GM11168 (cell line): ENCODE results near the gene DLGAP4.

ENCODE experiments used
- in situ Hi-C: fragments of 300-500 bp; cut with MboI; formaldehyde crosslinking; loops from one replicate; pipeline ENCODE4 v1.12.0; 2022; ENCODE audit warnings: low sequenced_read_pairs; ENCODE audit not compliant: unreplicated experiment

DLGAP4 gene

DNA sequence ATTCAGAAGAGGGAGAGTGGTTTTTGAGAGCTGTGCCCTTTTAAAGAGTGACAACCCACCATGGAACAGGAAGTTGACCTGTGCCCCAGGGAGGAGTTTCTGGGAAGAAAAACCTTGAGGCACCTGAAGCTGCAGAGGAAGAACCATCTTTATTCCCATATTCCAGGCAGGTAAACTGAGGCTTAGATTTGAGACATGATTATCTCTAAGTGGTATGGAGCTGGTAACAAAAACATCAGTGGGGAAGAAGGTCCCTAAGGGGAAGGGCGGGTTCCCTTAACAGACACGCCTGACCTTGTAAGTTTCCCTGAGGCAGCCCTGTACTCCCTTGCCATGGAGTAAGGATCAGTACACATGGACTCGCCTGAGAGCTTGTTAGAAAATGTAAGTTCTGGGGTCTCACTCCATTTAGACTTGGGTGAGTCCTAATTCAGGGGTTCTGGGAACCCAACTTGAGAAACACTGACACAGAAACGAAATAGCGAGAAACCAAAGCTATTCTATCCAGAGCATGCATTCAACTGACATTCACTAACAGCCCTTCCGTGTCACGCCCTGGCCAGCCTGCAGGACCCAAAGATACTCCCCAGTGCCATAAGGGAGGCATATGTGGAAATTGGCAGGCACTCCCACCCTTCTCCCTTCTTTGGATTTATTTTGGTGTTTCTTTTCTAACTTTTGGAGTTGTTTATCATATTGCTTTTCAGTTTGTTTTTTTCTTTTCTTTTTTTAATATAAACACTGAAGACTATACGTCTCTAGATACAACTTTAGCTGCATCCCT, 90.9 kb downstream of the DLGAP4 start:
- in situ Hi-C loops: no loop called here

DNA sequence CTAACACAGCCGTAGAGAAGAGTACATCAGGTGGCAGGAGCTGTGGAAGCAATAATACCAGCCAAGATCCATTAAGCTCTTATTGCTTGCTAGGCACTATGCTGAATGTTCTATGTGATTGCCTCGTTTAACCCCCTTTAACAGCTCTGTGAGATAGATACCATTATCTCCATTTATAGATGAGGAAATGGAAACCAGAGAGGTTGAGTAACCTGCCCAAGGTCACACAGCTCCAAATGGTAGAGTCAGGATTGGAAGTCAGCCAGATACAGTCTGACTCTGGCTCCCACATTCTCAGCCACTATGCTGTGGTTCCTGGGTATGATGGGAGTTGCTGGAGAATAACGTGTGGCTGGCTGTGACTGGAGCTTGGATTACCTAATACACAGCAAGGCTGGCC, 92.4 kb downstream of the DLGAP4 start:
- in situ Hi-C loops: no loop called here

DNA sequence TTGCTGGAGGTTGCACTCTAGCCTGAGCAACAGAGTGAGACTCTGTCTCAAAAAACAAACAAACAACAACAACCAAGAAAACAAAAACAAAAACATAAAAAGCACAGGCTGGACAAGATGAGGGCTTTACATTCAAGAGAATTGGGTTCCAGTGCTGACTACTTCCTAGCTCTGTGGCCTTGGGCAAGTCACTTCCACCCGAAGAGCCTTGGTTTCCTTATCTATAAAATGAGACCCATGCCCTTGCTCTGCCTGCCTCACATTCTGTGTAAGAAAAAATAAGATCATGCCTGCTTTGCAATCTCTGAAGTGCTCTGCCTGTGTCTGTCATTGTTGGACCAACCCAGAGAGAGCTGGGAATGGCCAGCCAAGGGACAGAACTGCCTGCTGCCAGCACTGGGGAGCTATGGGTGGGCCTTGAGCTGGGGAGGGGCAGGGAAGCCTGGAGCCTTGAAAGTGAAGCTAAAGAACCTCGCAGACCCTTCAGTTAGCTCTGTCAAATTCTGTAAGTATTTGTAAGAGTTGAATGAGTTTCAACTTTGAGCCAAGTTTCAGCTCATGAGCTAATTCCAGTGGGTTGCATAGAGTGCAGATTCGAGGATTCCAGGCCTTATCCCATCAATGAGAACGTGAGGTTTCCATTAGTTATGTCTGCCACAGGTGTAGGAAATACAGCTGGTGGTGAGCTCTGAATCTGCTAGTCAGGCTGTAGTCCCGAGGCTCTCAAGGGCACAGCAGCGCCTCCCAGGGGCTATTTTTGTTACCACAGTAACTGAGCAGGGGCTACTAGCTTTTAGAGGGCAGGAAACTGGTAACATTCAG, 93.2 kb downstream of the DLGAP4 start:
- in situ Hi-C loops: no loop called here

DNA sequence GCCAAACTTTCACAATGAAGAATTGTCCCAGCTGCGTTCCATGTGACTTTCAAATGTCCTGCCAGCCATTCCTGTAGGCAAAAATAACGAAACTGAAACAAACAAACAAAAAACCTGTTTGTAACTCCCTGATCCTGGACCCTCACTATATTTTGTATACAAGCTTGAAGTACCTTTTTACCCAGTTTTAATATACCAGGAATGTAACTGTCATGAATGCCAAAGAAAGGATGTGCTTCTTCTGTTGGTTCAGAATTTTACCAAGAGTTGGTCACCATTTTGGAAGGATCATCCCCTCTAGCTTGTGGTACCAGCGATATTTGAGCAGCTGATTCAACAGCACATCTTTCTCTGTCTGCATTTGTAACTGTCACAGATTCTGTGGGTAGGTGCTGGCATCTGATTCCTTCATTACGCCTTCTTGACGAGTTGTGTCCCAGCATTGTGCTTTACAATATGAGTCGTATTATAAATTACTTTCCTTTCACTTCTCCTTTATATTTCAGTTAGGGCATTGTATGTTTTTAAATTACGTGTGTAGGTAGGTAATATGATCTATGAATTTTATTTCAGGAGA, 93.9 kb downstream of the DLGAP4 start:
- in situ Hi-C loops: no loop called here

DNA sequence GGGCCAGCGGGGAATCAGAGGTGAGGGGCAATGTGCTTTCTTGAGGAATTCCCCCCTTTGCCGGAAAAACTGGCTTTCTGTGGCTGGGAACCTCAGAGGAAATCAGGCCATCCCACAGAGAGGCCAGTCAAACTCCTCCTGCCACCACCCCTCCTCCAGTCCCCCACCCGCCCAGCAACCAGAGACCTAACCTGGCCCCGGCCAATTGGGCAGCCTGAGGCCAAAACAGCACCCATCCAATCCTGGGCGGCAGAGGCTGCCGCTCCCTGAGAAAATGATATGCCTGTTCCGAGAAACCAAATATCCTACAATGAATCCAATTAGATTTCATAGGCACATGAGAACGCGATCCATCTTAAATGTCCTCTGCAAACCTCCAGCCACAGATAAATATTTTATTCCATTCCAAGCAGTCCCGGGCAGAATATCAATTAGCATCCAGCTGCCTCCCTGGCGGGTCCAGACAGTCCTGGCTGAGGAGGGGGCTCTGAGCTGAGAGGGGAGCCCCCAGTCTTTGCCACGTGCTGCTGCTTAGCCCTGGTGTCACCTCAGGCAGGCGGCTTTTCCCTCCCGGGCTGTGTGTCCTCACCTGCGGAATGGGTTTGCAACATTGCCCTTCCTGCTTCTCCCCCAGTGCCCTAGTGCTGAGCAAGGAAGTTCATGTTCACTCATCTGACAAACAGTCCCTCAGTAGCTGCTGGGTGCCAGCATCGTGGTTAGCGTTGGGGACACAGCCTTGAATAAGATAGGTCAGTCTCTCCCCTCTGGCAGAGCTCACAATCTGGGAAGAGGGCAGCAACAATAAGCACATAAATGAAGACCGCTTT, 95.0 kb downstream of the DLGAP4 start:
- in situ Hi-C loops: no loop called here

DNA sequence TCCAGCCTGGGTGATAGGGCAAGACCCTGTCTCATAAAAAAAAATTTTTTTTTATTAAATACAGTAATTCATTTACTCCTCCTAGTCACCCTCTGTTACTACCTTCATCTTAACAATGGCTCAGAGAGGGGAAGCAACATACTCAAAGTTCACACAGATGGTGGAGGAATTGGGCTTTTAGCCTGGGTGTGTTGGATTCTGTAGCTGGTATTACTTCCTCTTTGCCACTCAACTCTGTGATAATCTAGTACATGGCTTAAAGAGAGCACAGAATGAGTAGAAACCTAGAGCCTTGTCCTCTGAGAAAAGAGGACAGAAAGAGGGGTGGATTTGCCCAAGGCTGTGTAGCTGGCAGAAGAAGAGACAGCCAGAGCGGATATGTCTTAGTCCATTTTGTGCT, 96.6 kb downstream of the DLGAP4 start:
- in situ Hi-C loops: no loop called here

DNA sequence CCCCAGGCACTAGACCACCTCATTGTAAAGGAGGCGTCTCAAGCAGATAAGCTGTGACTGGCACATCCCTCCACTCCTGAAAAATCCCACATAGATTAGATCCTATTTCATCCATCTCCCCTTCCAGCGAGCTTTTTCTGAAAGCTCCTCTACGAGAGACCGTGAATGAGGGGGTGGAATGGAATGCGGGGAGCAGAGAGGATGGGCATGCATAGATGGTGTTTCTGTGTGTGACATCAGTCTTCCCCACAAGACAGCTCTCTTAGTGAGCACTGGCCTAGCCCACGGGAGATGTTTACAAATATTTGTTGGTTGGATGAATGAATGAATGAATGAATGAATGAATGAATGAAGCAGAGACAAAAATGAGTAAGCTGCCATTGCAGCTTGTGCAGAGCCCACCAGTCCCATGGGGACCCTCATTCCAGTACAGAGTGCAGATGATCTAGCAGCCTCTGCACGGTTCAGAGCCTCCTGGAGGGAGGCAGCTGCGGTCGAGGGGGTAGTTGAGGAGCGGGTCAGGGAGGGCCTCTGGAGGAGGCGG, 98.4 kb downstream of the DLGAP4 start:
- in situ Hi-C loops: no loop called here

DNA sequence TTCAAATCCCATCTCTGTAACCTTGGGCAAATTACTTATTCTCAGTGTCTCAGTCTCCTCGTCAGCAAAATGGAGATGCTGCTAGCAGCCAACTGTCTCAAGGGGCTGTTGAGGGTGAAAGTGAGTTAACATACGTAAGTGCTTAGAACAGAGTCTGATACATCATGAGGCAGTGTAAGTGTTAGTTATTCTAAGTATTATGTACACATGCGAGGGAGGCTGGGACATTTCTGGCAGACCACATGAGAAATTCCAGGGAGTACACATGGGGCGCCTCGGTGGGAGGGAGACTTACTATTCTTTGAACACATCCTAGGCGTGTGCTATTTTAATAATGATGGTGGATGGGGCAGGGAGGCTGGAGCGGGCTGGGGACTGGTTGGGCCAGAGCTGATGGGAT, 99.1 kb downstream of the DLGAP4 start:
- in situ Hi-C loops: no loop called here

DNA sequence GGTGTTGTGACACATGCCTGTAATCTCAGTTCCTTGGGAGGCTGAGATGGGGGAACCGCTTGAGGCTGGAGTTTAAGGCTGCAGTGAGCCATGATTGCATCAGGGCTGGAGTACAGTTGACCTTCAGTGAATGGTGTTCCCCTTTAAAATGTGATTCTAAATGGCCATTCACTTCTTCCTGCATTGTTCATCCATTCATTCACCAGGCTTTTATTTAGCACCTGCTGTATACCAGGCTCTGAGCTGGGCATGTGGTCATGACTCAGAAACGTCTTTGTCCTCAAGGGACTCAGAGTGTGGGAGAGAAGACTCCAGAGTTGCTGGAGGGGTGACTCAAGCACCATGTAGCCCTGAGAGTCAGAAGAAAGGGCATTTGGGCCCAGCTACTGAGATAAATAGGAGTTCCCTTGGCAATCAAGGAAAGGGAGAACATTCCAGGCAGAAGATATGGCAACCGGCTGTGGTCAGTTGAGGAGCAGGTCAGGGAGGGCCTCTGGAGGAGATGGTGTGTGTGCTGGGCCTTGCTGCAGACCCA, 101.1 kb downstream of the DLGAP4 start:
- in situ Hi-C loops: no loop called here

DNA sequence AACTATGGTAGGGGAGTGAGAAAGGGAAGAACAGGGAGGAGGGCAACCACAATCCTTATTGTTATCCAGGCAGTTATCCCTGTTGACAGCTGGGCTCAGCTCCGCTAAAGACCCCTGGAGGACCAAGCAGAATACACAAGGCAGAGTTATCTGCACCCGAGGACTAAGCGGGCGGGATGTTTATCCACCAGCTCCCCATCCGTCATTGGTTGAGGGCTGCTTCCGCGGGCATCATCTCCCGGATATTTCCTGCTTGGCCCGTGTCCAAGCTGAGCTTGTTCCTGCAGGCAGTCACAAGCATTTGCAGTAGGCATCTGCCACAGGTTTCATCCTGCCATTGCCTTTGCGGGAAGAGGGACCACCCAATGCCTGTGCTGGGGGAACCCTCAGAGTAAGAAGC, 102.1 kb downstream of the DLGAP4 start:
- in situ Hi-C loops: no loop called here

DNA sequence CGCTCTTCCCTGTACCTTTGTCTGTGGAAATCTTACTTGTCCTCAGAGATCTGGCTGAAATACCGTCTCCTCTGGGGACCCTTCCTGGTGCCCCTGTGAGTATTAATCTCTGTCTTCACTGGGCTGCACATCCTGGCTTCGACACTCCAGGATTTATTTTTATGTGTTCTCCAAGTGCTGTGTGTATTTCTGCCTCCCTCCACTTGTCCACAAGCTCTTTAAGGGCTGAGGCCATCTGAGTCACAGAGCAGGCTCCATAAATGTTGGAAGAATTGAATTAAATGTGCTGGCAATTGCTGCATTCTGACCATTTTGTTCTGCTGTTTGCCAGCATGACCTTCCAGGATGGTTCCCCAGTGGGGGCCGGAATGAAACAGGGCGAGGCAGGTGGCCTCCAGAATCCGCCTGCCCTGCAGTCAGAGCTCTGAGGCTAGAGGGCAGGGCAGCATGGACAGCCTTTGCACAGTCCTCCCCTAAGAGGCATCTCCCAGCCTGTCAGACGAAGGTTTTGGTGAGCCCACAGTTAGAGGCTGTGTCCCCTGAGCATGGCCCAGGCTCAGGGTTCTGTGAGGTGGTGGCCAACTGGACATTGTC, 105.8 kb downstream of the DLGAP4 start:
- in situ Hi-C loops: no loop called here

DNA sequence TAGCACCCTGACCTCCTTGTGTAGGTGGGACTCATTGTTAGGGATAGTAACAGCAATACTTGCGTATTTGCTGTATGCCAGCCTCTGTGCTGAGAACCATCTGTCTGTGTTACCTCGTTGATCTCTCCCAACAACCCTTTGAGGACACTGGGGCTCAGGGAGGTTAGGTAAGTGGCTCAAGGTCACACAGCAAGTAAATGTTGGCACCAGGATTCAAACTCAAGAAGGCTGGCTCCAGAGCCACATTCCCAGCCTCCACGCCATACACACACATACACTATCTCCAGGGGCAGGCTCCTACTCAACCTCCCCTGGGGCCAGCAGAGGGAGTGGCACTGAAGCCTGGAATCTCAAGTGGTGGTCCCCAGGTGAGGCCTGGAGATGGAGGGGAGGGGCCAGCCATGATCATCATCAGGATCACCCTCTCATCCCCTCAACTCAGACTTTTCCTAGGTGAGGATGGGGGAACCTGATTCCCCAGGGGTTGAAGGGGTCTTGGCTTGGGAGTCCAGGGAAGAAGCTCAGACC, 109.4 kb downstream of the DLGAP4 start:
- in situ Hi-C loops: no loop called here

DNA sequence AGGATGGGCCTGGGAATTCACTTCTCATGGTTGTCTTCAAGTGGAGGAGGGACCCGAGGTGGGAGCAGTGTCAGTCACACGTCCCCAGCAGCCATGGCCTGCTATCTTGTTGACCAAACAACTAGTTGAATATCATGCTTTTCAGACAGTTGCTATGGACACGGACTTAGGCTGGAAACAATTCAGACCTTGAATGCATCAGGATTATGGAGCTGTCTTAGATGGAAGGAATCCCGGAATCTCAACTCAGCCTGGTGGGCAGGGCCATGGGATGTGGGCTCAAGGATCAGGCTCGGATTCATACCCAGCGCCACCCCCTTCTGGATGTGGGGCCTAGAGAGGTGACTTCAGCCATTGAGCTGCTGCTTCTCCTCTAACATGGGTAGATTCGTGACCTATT, 112.6 kb downstream of the DLGAP4 start:
- in situ Hi-C loops: no loop called here

DNA sequence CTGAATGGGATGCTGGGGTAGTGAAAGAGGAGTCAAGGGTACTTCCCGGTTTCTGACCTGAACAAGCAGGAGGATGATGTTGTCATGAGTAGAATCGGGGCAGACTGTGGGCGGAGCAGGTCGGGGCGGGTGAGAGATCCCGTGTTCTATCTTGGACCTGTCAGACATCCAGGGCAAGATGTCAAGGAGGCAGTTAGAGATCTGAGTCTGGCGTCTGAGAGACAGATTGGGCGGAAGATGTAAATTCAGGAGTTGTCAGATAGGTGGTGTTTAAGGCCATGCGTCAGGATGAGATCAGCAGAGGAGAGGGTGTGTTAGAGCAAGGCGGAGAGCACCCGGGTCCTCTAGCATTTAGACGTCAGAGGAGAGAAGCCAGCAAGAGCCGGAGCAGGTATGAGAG, 115.5 kb downstream of the DLGAP4 start:
- in situ Hi-C loops: no loop called here

DNA sequence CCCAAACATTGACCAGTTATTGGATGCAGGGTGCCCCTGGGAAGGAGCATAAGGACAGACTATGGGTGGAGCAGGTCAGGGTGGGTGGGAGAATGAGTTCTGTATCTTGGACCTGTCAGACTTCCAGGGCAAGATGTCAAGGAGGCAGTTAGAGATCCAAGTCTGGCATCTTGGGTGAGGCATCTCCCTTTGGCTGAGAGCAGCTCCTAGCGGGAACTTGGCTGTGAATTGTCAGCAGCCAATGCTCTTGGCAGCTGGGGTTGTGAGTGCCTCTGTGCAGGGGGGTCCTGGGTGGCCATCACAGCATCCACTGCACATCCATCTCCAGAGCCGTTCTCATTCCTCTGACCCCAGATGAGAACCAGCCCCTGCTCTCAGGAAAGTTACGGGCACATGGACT, 118.2 kb downstream of the DLGAP4 start:
- in situ Hi-C loops: no loop called here

DNA sequence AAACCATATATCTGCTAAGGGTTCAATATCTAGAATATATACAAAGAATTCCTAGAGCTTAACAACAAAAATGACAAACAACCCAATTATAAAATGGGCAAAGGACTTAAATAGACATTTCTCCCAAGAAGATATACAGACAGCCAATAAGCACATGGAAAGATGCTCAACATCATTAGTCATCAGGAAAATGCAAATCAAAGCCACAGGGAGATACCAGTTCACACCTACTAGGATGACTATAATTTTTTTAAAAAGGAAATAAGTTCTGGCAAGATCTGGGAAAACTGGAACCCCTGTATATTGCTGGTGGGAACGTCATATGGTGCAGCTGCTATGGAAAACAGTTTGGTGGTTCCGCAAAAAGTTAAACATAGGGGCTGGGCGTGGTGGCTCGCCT, 119.0 kb downstream of the DLGAP4 start:
- in situ Hi-C loops: loop anchor here (25.0 kb wide), 1 partner anchor 438 kb away; no protein-coding TSS in a partner anchor

DNA sequence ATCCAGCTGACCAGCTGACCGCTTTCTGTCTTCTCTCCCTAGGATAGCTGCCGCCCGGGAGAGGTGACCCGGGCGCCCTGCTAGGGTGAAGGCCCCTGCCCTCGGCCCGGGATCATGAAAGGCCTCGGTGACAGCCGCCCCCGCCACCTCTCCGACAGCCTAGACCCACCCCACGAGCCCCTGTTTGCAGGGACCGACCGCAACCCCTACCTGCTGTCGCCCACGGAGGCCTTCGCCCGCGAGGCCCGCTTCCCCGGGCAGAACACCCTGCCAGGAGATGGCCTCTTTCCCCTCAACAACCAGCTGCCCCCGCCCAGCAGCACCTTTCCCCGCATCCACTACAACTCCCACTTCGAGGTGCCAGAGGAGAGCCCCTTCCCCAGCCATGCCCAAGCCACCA, 125.5 kb downstream of the DLGAP4 start:
- in situ Hi-C loops: loop anchor here (25.0 kb wide), 1 partner anchor 444 kb away; no protein-coding TSS in a partner anchor

DNA sequence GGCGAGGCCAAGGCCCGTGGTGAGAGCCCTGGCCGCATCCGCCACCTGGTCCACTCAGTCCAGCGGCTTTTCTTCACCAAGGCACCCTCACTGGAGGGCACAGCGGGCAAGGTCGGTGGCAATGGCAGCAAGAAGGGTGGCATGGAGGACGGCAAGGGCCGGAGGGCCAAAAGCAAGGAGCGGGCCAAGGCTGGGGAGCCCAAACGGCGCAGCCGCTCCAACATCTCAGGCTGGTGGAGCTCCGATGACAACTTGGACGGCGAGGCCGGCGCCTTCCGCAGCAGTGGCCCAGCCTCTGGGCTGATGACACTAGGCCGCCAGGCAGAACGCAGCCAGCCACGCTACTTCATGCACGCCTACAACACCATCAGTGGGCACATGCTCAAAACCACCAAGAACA, 126.0 kb downstream of the DLGAP4 start:
- in situ Hi-C loops: loop anchor here (25.0 kb wide), 1 partner anchor 445 kb away; no protein-coding TSS in a partner anchor

DNA sequence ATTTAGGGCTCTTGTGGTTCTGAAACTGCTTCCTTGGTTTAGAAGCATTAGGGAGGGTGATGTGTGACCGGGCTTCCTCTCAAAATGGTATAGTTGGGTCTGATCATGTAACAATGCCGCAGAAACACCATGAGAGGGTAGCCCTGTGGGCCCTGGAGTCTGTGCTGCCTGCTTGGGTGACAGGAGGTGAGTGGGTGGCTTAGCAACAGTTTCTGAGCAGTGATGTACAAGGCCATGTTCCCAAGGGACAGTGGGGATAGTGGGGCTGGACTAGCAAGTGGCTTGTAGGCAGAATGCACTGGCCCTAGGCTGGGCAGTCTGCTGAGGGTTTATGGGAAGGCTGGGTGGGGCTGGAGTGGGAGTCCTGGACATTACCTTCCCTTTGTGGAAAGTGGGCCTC, 128.2 kb downstream of the DLGAP4 start:
- in situ Hi-C loops: loop anchor here (25.0 kb wide), 1 partner anchor 447 kb away; no protein-coding TSS in a partner anchor
